NCI-H526 (cell line): ENCODE results near the gene IRS2.
"Not testable (repeated sequence)": the region's sequence is repeated elsewhere in the genome, so short reads cannot be mapped to it uniquely, and the experiment has no call there.

Experiments
- DNase-seq, 2 experiments: peaks; one replicate each; lab custom pipeline; 2025; lab: John Stamatoyannopoulos, UW

The IRS2 gene

GRCh38 chr13:109733550-109733949, 52.8 kb downstream of the IRS2 start:
- no peak for DNase-seq

- DNase-seq: not testable (repeated sequence)
These were observed 53.8 kb downstream of the IRS2 start for GRCh38 chr13:109732470-109733170.

GRCh38 chr13:109730812-109731335, 55.5 kb downstream of the IRS2 start:
- DNase-seq: no peak

GRCh38 chr13:109728791-109729731, 57.3 kb downstream of the IRS2 start:
- DNase-seq: peak; percentile 52 to 84

- no peak for DNase-seq
These were observed 58.3 kb downstream of the IRS2 start for GRCh38 chr13:109728061-109728460.

GRCh38 chr13:109727251-109727650, 59.1 kb downstream of the IRS2 start:
- DNase-seq: no peak

GRCh38 chr13:109725995-109726637, 60.3 kb downstream of the IRS2 start:
- no peak for DNase-seq

- no peak for DNase-seq
These were observed 61.1 kb downstream of the IRS2 start for GRCh38 chr13:109725297-109725696.

- DNase-seq: no peak
These were observed 61.8 kb downstream of the IRS2 start for GRCh38 chr13:109724603-109725002.

GRCh38 chr13:109723046-109723445, 63.3 kb downstream of the IRS2 start:
- no peak for DNase-seq

- DNase-seq: no peak
These were observed 64.3 kb downstream of the IRS2 start for GRCh38 chr13:109722068-109722467.

GRCh38 chr13:109720758-109721184, 65.6 kb downstream of the IRS2 start:
- DNase-seq: peak; percentile 83 to 86

- DNase-seq: no peak
These were observed 66.3 kb downstream of the IRS2 start for GRCh38 chr13:109719962-109720646.

GRCh38 chr13:109718726-109719125, 67.7 kb downstream of the IRS2 start:
- peak; percentile 47 to 56 for DNase-seq

GRCh38 chr13:109717686-109718085, 68.7 kb downstream of the IRS2 start:
- no peak for DNase-seq

GRCh38 chr13:109715902-109716301, 70.5 kb downstream of the IRS2 start:
- no peak for DNase-seq

- no peak for DNase-seq
These were observed 72.7 kb downstream of the IRS2 start for GRCh38 chr13:109713681-109714080.

- DNase-seq: no peak
These were observed 74.2 kb downstream of the IRS2 start for GRCh38 chr13:109712124-109712722.

GRCh38 chr13:109707742-109708617, 78.4 kb downstream of the IRS2 start:
- DNase-seq: no peak

GRCh38 chr13:109707044-109707741, 79.2 kb downstream of the IRS2 start:
- DNase-seq: peak; percentile 94 to 98
